SK-N-SH (cell line): ENCODE data around the gene CDK6. TPM values are rescaled to one million over a fixed set of nuclear protein-coding genes. Genes with fewer than 3 reads are reported as not detected.

Source experiments
- CTCF ChIA-PET: fragments of 300-600, 350-600 bp; formaldehyde crosslinking; extraction: SDS; loops from one replicate; lab custom pipeline; 2021; lab: Yijun Ruan, JAX
- POLR2A ChIA-PET: fragments of 350-600 bp; sonication (Branson Sonifier 250); formaldehyde crosslinking; extraction: SDS; loops from one replicate; lab custom pipeline; 2020; ENCODE audit warnings: antibody characterized with exemption, inconsistent platforms; lab: Yijun Ruan, JAX
- DNase-seq: peaks from one replicate; pipeline ENCODE4 v3.0.0; 2012
- H2AFZ ChIP-seq: fragments of 200-600 bp; sonication (generic); 2 replicates; pipeline ENCODE4 v1.8.1; 2016; ENCODE audit warnings: antibody characterized with exemption, mild to moderate bottlenecking, low read depth
- H3F3A ChIP-seq: fragments of 200-600 bp; sonication (generic); replicated peaks from 2 replicates; pipeline ENCODE3; 2016; ENCODE audit warnings: antibody characterized with exemption, mild to moderate bottlenecking; ENCODE audit not compliant: insufficient read depth
- H3K27ac ChIP-seq, 2 experiments: fragments of 200-500 bp in 1 of 2; fragments of 200-600 bp in 1 of 2; sonication (Bioruptor generic) in 1 of 2; sonication (generic), shearing (Covaris generic) in 1 of 2; 2 replicates each; pipeline versions ENCODE4 v1.5.1 to v1.6.1; 2014 to 2016; ENCODE audit warnings: low read depth in 2 of 2, inconsistent platforms in 1 of 2, low read length in 1 of 2, mild to moderate bottlenecking in 1 of 2, mixed read lengths in 1 of 2
- H3K27me3 ChIP-seq: fragments of 200-600 bp; sonication (generic), shearing (Covaris generic); 2 replicates; pipeline ENCODE4 v1.6.1; 2016; ENCODE audit warnings: mixed run types; ENCODE audit not compliant: insufficient read depth
- H3K36me3 ChIP-seq, 2 experiments: fragments of 200-500 bp in 1 of 2; fragments of 200-600 bp in 1 of 2; sonication (Bioruptor generic) in 1 of 2; sonication (generic) in 1 of 2; replicated peaks in 1 of 2; 2 replicates each; pipeline versions ENCODE3 to v1.5.1; 2014 to 2016; ENCODE audit warnings: low read length in 1 of 2, mild to moderate bottlenecking in 1 of 2; ENCODE audit not compliant: insufficient read depth in 2 of 2, control insufficient read depth in 1 of 2
- H3K4me1 ChIP-seq, 2 experiments: fragments of 200-500 bp in 1 of 2; fragments of 200-600 bp in 1 of 2; sonication (Bioruptor generic) in 1 of 2; sonication (generic), shearing (Covaris generic) in 1 of 2; 2 replicates each; pipeline versions ENCODE4 v1.5.1 to v1.6.1; 2014 to 2016; ENCODE audit warnings: low read depth in 1 of 2, low read length in 1 of 2, mixed run types in 1 of 2; ENCODE audit not compliant: insufficient read depth in 2 of 2, control insufficient read depth in 1 of 2
- H3K4me2 ChIP-seq: fragments of 200-600 bp; sonication (generic), shearing (Covaris generic); 2 replicates; pipeline ENCODE4 v1.6.1; 2017; ENCODE audit warnings: mixed run types
- H3K4me3 ChIP-seq, 2 experiments: fragments of 200-500 bp in 1 of 2; fragments of 200-600 bp in 1 of 2; sonication (Bioruptor generic) in 1 of 2; sonication (generic), shearing (Covaris generic) in 1 of 2; 2 replicates each; pipeline versions ENCODE4 v1.5.1 to v1.8.1; 2014 to 2016; ENCODE audit warnings: low read depth in 2 of 2, inconsistent platforms in 1 of 2, low read length in 1 of 2, mild to moderate bottlenecking in 1 of 2, mixed read lengths in 1 of 2, moderate library complexity in 1 of 2
- H3K79me2 ChIP-seq: fragments of 200-600 bp; sonication (generic); 2 replicates; pipeline ENCODE4 v1.8.1; 2017; ENCODE audit warnings: mild to moderate bottlenecking; ENCODE audit not compliant: insufficient read depth
- H3K9ac ChIP-seq: fragments of 200-600 bp; sonication (generic); 2 replicates; pipeline ENCODE4 v1.6.1; 2017; ENCODE audit warnings: mixed run types
- H3K9me2 ChIP-seq: fragments of 200-600 bp; sonication (generic); 2 replicates; pipeline ENCODE4 v1.6.1; 2017; ENCODE audit warnings: mixed run types
- H3K9me3 ChIP-seq: fragments of 200-600 bp; sonication (generic); 2 replicates; pipeline ENCODE4 v1.6.1; 2017; ENCODE audit warnings: mixed run types, mild to moderate bottlenecking, moderate library complexity
- H4K20me1 ChIP-seq: fragments of 200-600 bp; sonication (generic); 2 replicates; pipeline ENCODE4 v1.6.1; 2017; ENCODE audit warnings: mild to moderate bottlenecking, mixed run types; ENCODE audit not compliant: insufficient read depth
- CHD2 ChIP-seq: fragments of 150-350 bp; IDR thresholded peaks from 2 replicates; pipeline ENCODE4 v1.6.1; 2018; ENCODE audit warnings: low read length; ENCODE audit not compliant: partially characterized antibody
- ELF1 ChIP-seq: IDR thresholded peaks from 2 replicates; pipeline ENCODE4 v1.4.0; 2012
- EP300 ChIP-seq, 2 experiments: IDR thresholded peaks; 2 replicates each; pipeline versions ENCODE4 v1.4.0 to v1.6.1; 2012; ENCODE audit warnings: borderline replicate concordance in 1 of 2, low read depth in 1 of 2, low read length in 1 of 2
- FOSL2 ChIP-seq: IDR thresholded peaks from 2 replicates; pipeline ENCODE4 v1.4.0; 2012; ENCODE audit warnings: low read depth, mild to moderate bottlenecking, moderate library complexity, borderline replicate concordance
- FOXJ3 ChIP-seq: sonication (generic); formaldehyde crosslinking; IDR thresholded peaks from 2 replicates; pipeline ENCODE4 v1.5.1; 2020; ENCODE audit warnings: mild to moderate bottlenecking, missing genetic modification reagents
- FOXM1 ChIP-seq: IDR thresholded peaks from 2 replicates; pipeline ENCODE4 v1.4.0; 2012; ENCODE audit warnings: low read depth, mild to moderate bottlenecking
- GABPA ChIP-seq: IDR thresholded peaks from 2 replicates; pipeline ENCODE4 v1.4.0; 2012; ENCODE audit warnings: low read depth, mild to moderate bottlenecking
- GATA2 ChIP-seq: sonication (generic); formaldehyde crosslinking; IDR thresholded peaks from 2 replicates; pipeline ENCODE4 v1.5.0; 2020; ENCODE audit warnings: mild to moderate bottlenecking, missing genetic modification reagents
- IRF3 ChIP-seq: fragments of 150-350 bp; IDR thresholded peaks from 2 replicates; pipeline ENCODE4 v1.6.1; 2016; ENCODE audit warnings: mild to moderate bottlenecking, low read depth, low read length
- JUND ChIP-seq: IDR thresholded peaks from 2 replicates; pipeline ENCODE4 v1.4.0; 2012
- MEF2A ChIP-seq: IDR thresholded peaks from 2 replicates; pipeline ENCODE4 v1.4.0; 2012; ENCODE audit warnings: low read depth, borderline replicate concordance
- MXI1 ChIP-seq: IDR thresholded peaks from 2 replicates; pipeline ENCODE4 v1.6.1; 2012; ENCODE audit warnings: mild to moderate bottlenecking, low read depth, low read length, improper control_type of control experiment
- NFIC ChIP-seq: IDR thresholded peaks from 2 replicates; pipeline ENCODE4 v1.4.0; 2012; ENCODE audit warnings: borderline replicate concordance
- POLR2AphosphoS5 ChIP-seq: IDR thresholded peaks from 2 replicates; pipeline ENCODE4 v1.6.1; 2012; ENCODE audit warnings: low read depth, low read length
- RAD21 ChIP-seq: IDR thresholded peaks from 2 replicates; pipeline ENCODE4 v1.6.1; 2012; ENCODE audit warnings: mild to moderate bottlenecking, low read length
- RCOR1 ChIP-seq: fragments of 150-350 bp; IDR thresholded peaks from 2 replicates; pipeline ENCODE4 v1.6.1; 2017; ENCODE audit warnings: antibody characterized with exemption, low read length
- RFX5 ChIP-seq: IDR thresholded peaks from 2 replicates; pipeline ENCODE4 v1.6.1; 2012; ENCODE audit warnings: mild to moderate bottlenecking, improper control_type of control experiment, low read length
- RXRA ChIP-seq: IDR thresholded peaks from 2 replicates; pipeline ENCODE4 v1.4.0; 2012; ENCODE audit warnings: low read depth, mild to moderate bottlenecking, borderline replicate concordance
- TAF1 ChIP-seq: IDR thresholded peaks from 2 replicates; pipeline ENCODE4 v1.6.1; 2012; ENCODE audit warnings: low read depth, mild to moderate bottlenecking, low read length, moderate library complexity, borderline replicate concordance
- TCF12 ChIP-seq: IDR thresholded peaks from 2 replicates; pipeline ENCODE4 v1.4.0; 2012
- TEAD4 ChIP-seq: IDR thresholded peaks from 2 replicates; pipeline ENCODE4 v1.4.0; 2012; ENCODE audit warnings: mild to moderate bottlenecking, borderline replicate concordance; ENCODE audit not compliant: insufficient read depth
- YY1 ChIP-seq: IDR thresholded peaks from 2 replicates; pipeline ENCODE4 v1.4.0; 2012; ENCODE audit warnings: low read depth, mild to moderate bottlenecking
- polyA plus RNA-seq, 3 experiments: library from polyadenylated mRNA; depleted of rRNA; stranded (reverse); fragments of >200 nt; gene quantifications; 2 replicates each; pipeline ENCODE4 v1.2.3, GENCODE V29; 2012
- TF ChIP-seq, protein P1 (sequence below): IDR thresholded peaks from 2 replicates; pipeline ENCODE4 v1.4.0; 2012; ENCODE audit warnings: low read depth
- TF ChIP-seq, protein P2 (sequence below): IDR thresholded peaks from 2 replicates; pipeline ENCODE4; 2012
- TF ChIP-seq, protein P3 (sequence below): fragments of 200-600 bp; sonication (generic); IDR thresholded peaks from 2 replicates; pipeline ENCODE4 v1.6.1; 2017; ENCODE audit warnings: antibody characterized with exemption, mild to moderate bottlenecking, moderate library complexity

CDK6 gene
- polyA plus RNA-seq, 1 of the 3 experiments (the other 2 are of a cell fraction) = 30.3 TPM

GRCh38 chr7:92768501-92769393 lies 67.6 kb downstream of the CDK6 start (continued):
- TF ChIP-seq MXI1 (peak; percentile 26; the same call in 1 of the 2 replicates), RFX5 (no peak), YY1 (no peak), MEF2A (peak; percentile 58; the same call in 1 of the 2 replicates), JUND (peak; percentile 89), GATA2 (CRISPR knock-in tag) (peak; percentile 86), FOXJ3 (peak; percentile 94), EP300 (IDR thresholded peaks at IDR 0.05; ENCODE audit: borderline replicate concordance in 1 of 2, low read depth in 1 of 2, low read length in 1 of 2) (peak; percentile 82 to 98; a peak in 3 of 4 replicates), NFIC (peak; percentile 70; the same call in 1 of the 2 replicates), RXRA (no peak), FOXM1 (peak; percentile 71; the same call in 1 of the 2 replicates), RCOR1 (peak; percentile 93), IRF3 (no peak), TEAD4 (peak; percentile 91), FOSL2 (peak; percentile 85; the same call in 1 of the 2 replicates)
- TF ChIP-seq, protein P1, sequence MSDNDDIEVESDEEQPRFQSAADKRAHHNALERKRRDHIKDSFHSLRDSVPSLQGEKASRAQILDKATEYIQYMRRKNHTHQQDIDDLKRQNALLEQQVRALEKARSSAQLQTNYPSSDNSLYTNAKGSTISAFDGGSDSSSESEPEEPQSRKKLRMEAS = 0 out of 2 replicates have a peak, but pooled peaks have one; percentile 33
- TF ChIP-seq, protein P2, sequence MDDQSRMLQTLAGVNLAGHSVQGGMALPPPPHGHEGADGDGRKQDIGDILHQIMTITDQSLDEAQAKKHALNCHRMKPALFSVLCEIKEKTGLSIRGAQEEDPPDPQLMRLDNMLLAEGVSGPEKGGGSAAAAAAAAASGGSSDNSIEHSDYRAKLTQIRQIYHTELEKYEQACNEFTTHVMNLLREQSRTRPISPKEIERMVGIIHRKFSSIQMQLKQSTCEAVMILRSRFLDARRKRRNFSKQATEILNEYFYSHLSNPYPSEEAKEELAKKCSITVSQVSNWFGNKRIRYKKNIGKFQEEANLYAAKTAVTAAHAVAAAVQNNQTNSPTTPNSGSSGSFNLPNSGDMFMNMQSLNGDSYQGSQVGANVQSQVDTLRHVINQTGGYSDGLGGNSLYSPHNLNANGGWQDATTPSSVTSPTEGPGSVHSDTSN = peak; percentile 98

GRCh38 chr7:92767437-92767836 lies 68.9 kb downstream of the CDK6 start:
- peaks cover 61 to 72% of the 10 kb centered on the region in 2 experiments for H3K4me1 ChIP-seq
- TF ChIP-seq FOXJ3 (no peak), POLR2AphosphoS5 (peak; percentile 14; the same call in 1 of the 2 replicates), JUND (peak; percentile 40), TEAD4 (0 out of 2 replicates have a peak, but pooled peaks have one; percentile 8), YY1 (no peak), ELF1 (no peak), RFX5 (no peak), CHD2 (no peak), NFIC (no peak), GABPA (no peak), TCF12 (peak; percentile 66), FOSL2 (peak; percentile 57; the same call in 1 of the 2 replicates), TAF1 (no peak), RAD21 (peak; percentile 47)
- TF ChIP-seq, protein P1 = peak; percentile 28; the same call in 1 of the 2 replicates
- TF ChIP-seq, protein P3, sequence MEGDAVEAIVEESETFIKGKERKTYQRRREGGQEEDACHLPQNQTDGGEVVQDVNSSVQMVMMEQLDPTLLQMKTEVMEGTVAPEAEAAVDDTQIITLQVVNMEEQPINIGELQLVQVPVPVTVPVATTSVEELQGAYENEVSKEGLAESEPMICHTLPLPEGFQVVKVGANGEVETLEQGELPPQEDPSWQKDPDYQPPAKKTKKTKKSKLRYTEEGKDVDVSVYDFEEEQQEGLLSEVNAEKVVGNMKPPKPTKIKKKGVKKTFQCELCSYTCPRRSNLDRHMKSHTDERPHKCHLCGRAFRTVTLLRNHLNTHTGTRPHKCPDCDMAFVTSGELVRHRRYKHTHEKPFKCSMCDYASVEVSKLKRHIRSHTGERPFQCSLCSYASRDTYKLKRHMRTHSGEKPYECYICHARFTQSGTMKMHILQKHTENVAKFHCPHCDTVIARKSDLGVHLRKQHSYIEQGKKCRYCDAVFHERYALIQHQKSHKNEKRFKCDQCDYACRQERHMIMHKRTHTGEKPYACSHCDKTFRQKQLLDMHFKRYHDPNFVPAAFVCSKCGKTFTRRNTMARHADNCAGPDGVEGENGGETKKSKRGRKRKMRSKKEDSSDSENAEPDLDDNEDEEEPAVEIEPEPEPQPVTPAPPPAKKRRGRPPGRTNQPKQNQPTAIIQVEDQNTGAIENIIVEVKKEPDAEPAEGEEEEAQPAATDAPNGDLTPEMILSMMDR = peak; percentile 46
- TF ChIP-seq, protein P2 = peak; percentile 88

More at GRCh38 chr7:92767437-92767836, 68.9 kb downstream of the CDK6 start:
- Histone ChIP-seq H3K9ac (peak overlapping the region; percentile 58; the same call in 1 of the 2 replicates), H3K9me2 (no peaks in the 10 kb centered on the region), H4K20me1 (no peaks in the 10 kb centered on the region; the same call in 1 of the 2 replicates), H3K79me2 (peaks cover 99% of the 10 kb centered on the region), H3K4me2 (peak overlapping the region; percentile 53), H3K36me3 (peaks cover 29 to 43% of the 10 kb centered on the region in 2 experiments), H2AFZ (no peak overlapping the region), H3K4me3 (no peak overlapping the region), H3K9me3 (no peaks in the 10 kb centered on the region), H3K27me3 (no peaks in the 10 kb centered on the region), H3F3A (peaks cover 66% of the 10 kb centered on the region), H3K27ac (peak overlapping the region; percentile 95 to 99)
- ChIA-PET CTCF (interaction anchor here (0.9 to 5.6 kb wide), 11 partner anchors 8 to 155 kb away, joined by 3 to 73 read pairs (median 6); no protein-coding TSS in a partner anchor), POLR2A (interaction anchor here (0.5 to 1.8 kb wide), 3 partner anchors 65 to 339 kb away, joined by 3 to 9 read pairs (median 3); no protein-coding TSS in a partner anchor)
- DNase-seq = no peak
